GF-D8 (cell line): ENCODE measurements around the gene INSIG2.
"Not testable (repeated sequence)": the region's sequence is repeated elsewhere in the genome, so short reads cannot be mapped to it uniquely, and the experiment has no call there.

Source experiments
- DNase-seq: peaks from one replicate; lab custom pipeline; 2025; lab: John Stamatoyannopoulos, UW

INSIG2 gene

GRCh38 chr2:118059919-118060478 is 28.3 kb upstream of the INSIG2 start:
- DNase-seq = peak; percentile 41

GRCh38 chr2:118061135-118061955 is 26.9 kb upstream of the INSIG2 start:
- peak; percentile 40 for DNase-seq

GRCh38 chr2:118062048-118062447 is 26.2 kb upstream of the INSIG2 start:
- DNase-seq = no peak

GRCh38 chr2:118062669-118063068 is 25.6 kb upstream of the INSIG2 start:
- no peak for DNase-seq

- DNase-seq = no peak
Observed at GRCh38 chr2:118065015-118065706, 23.1 kb upstream of the INSIG2 start.

GRCh38 chr2:118065921-118066511 is 22.3 kb upstream of the INSIG2 start:
- no peak for DNase-seq

GRCh38 chr2:118077636-118078247 is 10.5 kb upstream of the INSIG2 start:
- no peak for DNase-seq

- no peak for DNase-seq
Observed at GRCh38 chr2:118078734-118079133, 9.5 kb upstream of the INSIG2 start.

- DNase-seq = no peak
Observed at GRCh38 chr2:118084491-118085089, 3.7 kb upstream of the INSIG2 start.

- DNase-seq = no peak
Observed at GRCh38 chr2:118085173-118086023, 2.9 kb upstream of the INSIG2 start.

- DNase-seq = no peak
Observed at GRCh38 chr2:118086024-118086633, 2.1 kb upstream of the INSIG2 start.

- no peak for DNase-seq
Observed at GRCh38 chr2:118089139-118089800, 999 bp downstream of the INSIG2 start.

- no peak for DNase-seq
Observed at GRCh38 chr2:118090387-118091139, 2.3 kb downstream of the INSIG2 start.

- DNase-seq = no peak
Observed at GRCh38 chr2:118091140-118091478, 2.8 kb downstream of the INSIG2 start.

GRCh38 chr2:118091631-118092030 is 3.4 kb downstream of the INSIG2 start:
- no peak for DNase-seq

GRCh38 chr2:118094102-118094501 is 5.8 kb downstream of the INSIG2 start:
- DNase-seq = not testable (repeated sequence)

GRCh38 chr2:118094503-118094902 is 6.2 kb downstream of the INSIG2 start:
- DNase-seq = no peak

GRCh38 chr2:118095610-118096009 is 7.3 kb downstream of the INSIG2 start:
- DNase-seq = no peak

GRCh38 chr2:118097657-118098056 is 9.4 kb downstream of the INSIG2 start:
- DNase-seq = peak; percentile 74
